ENCODE results near the gene TNFRSF14. TPM values are rescaled to one million over a fixed set of nuclear protein-coding genes. Genes with fewer than 3 reads are reported as not detected.

Gene TNFRSF14
- total and polyA plus RNA-seq, 2 donors (not counting 1 experiment from before 2014, with no cell fraction given), result 239 to 427 TPM

DNA sequence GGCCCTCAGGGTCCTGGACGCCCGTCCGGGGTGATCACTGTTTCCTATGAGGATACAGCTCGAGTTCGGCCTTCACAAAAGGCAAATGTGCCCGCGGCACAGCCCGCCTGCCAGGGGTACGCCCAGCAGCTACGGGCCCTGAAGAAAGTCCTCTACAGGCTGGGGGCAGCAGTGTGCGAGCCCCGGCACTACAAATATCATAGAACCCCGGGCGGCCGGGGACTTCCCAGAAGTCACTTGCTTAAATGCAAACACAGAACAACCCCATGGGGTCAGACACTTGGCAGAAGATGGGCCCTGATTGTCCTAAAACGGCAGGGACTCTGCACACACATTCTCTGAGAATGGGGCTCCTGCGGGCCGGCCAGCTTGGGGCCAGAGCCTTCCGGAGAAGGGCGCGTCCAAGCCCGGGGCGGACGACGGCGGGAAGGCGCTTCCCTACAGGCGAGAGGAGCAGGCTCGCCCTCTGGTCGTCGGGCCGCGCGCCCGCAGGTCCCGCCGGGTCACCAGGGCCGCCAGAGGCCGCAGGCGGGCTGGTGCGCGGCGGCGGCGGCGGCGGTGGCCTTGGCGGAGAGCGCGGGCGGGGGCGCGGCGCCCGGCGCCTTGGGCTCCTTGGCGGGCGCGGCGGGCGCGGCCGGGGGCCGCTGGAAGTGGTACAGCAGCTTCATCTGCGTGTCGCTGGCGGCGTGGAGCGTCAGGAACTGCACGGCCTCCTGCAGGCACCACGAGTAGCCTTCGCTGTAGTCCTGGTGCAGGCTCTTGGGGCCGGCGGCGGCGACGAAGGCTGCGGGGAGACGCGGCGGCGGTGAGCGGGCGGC, 27.0 kb upstream of the TNFRSF14 start:
- ChIA-PET POLR2A (interaction anchor here (0.7 to 1.9 kb wide), 5 partner anchors 17 to 333 kb away, joined by 3 to 16 read pairs (median 5); partner anchors contain the start of gene PRXL2B), CTCF (interaction anchor here (0.8 to 2.9 kb wide), 5 partner anchors 17 to 113 kb away, joined by 3 to 16 read pairs (median 5); partner anchors contain the start of gene TNFRSF14)
- Histone ChIP-seq H4K20me1 (ENCODE audit: control insufficient read depth, insufficient read depth, low read length, poor library complexity, severe bottlenecking) (peaks cover 36% of the 10 kb centered on the region), H3K4me2 (replicated peaks; ENCODE audit: low read depth, low read length, poor library complexity, severe bottlenecking) (peak overlapping the region; percentile 96), H3K9ac (ENCODE audit: low read length) (peak overlapping the region; percentile 58), H3K4me1 (ENCODE audit: control insufficient read depth in 2 of 2, insufficient read depth in 2 of 2, low read length in 2 of 2) (peaks cover 42 to 49% of the 10 kb centered on the region in 2 donors), H3K36me3 (replicated peaks in 1 of 2; ENCODE audit: control extremely low read depth in 1 of 2, control insufficient read depth in 1 of 2, extremely low read depth in 1 of 2, insufficient read depth in 2 of 2, low read length in 1 of 2) (no peaks in the 10 kb centered on the region), H3K79me2 (ENCODE audit: control insufficient read depth, insufficient read depth, low read length) (peaks cover 24% of the 10 kb centered on the region), H3K27ac (ENCODE audit: low read length in 2 of 2) (no peak overlapping the region), H2AFZ (ENCODE audit: insufficient read depth, low read depth, low read length, poor library complexity, severe bottlenecking) (peak overlapping the region; percentile 74), H3K4me3 (ENCODE audit: control extremely low read depth in 1 of 5, extremely low read depth in 1 of 5, insufficient read depth in 1 of 5, low read depth in 2 of 5, low read length in 4 of 5) (peak overlapping the region in 4 of 5 experiments; percentile 31 to 61 (median 50)), H3K9me3 (ENCODE audit: control extremely low read depth in 1 of 3, control insufficient read depth in 2 of 3, insufficient read depth in 1 of 3, low read length in 2 of 3) (peaks cover 0 to 11% (median 0%) of the 10 kb centered on the region in 3 donors), H3K27me3 (replicated peaks in 1 of 4; ENCODE audit: control extremely low read depth in 1 of 4, control insufficient read depth in 3 of 4, insufficient read depth in 4 of 4, low read length in 3 of 4) (peaks cover 0 to 46% (median 21%) of the 10 kb centered on the region in 4 experiments)
- intact Hi-C loops (cut with micrococcal nuclease), result loop anchor here (5.0 kb wide), 1 partner anchor 612 kb away; the partner anchor contains the start of genes CALML6 and TMEM52
- TF ChIP-seq, protein P1, sequence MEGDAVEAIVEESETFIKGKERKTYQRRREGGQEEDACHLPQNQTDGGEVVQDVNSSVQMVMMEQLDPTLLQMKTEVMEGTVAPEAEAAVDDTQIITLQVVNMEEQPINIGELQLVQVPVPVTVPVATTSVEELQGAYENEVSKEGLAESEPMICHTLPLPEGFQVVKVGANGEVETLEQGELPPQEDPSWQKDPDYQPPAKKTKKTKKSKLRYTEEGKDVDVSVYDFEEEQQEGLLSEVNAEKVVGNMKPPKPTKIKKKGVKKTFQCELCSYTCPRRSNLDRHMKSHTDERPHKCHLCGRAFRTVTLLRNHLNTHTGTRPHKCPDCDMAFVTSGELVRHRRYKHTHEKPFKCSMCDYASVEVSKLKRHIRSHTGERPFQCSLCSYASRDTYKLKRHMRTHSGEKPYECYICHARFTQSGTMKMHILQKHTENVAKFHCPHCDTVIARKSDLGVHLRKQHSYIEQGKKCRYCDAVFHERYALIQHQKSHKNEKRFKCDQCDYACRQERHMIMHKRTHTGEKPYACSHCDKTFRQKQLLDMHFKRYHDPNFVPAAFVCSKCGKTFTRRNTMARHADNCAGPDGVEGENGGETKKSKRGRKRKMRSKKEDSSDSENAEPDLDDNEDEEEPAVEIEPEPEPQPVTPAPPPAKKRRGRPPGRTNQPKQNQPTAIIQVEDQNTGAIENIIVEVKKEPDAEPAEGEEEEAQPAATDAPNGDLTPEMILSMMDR (IDR thresholded peaks at IDR 0.05), result peak; percentile 34
- TF ChIP-seq EZH2 (IDR thresholded peaks at IDR 0.05; ENCODE audit: borderline replicate concordance, insufficient read depth, low read depth, low read length, poor library complexity, severe bottlenecking), result no peak
- DNase-seq, result peak; percentile 83
- 3% methylated on average over 84 of the region's 84 CpGs for WGBS (ENCODE audit: insufficient coverage)
- peak overlapping the region; percentile 74 for H3K27ac Mint-ChIP-seq
- peaks cover 33% of the 10 kb centered on the region for H3K4me1 Mint-ChIP-seq
- no peaks in the 10 kb centered on the region for H3K9me3 Mint-ChIP-seq (ENCODE audit: insufficient read depth)
- peak overlapping the region; percentile 87 for H3K4me3 Mint-ChIP-seq
- peak; percentile 20 for ATAC-seq (ENCODE audit: low read depth)
- H3K27me3 Mint-ChIP-seq, result peaks cover 6% of the 10 kb centered on the region

All from B cell (primary cell).